GM19468 (cell line): ENCODE results near the gene TMCC1.
"Not testable (repeated sequence)": the region's sequence is repeated elsewhere in the genome, so short reads cannot be mapped to it uniquely, and the experiment has no call there.

ENCODE experiments used
- ATAC-seq: cut with Tn5 transposase; IDR thresholded peaks from one replicate; pipeline ENCODE4 v1.9.1; 2021; ENCODE audit warnings: mild to moderate bottlenecking, moderate library complexity, moderate number of reproducible peaks; ENCODE audit not compliant: unreplicated experiment; ENCODE audit errors: extremely low read depth

Gene TMCC1

DNA sequence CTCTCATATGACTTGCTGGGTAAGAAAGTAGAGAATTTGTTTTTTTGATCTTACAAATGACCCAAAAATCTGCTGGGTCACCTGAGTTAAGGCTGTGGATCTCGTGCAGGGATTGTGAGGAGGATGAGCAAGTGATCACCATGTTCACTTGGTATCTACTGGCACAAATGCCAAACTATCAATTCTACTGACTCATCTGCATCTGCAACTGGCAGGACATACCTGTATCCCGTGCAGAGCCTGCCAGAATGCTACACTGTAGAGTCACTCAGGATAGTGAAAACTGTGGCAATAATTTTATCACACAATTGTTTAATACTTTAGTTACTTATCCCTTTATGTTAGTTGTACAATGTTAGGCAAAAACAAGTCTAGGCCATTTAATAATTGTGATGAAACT, 157.4 kb downstream of the TMCC1 start:
- no peak for ATAC-seq

DNA sequence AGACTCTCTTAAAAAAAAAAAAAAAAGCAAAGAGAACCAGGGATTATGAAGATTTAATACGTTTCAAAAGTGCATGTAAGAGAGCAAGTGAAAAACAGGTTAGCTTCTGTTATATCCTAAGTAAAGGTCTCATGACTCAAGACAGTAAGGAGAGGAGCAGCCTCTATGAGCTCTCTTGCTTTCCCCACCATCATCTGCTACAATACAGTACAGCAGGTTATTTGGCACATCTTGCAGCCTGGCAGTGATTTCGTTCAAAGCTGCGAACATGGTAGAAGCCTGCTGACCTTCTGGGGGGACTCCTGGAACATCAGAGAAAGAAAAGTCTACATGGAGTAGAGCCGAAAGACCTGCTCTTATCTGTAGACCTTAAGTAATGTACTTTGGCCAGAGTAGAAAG, 157.9 kb downstream of the TMCC1 start:
- no peak for ATAC-seq

DNA sequence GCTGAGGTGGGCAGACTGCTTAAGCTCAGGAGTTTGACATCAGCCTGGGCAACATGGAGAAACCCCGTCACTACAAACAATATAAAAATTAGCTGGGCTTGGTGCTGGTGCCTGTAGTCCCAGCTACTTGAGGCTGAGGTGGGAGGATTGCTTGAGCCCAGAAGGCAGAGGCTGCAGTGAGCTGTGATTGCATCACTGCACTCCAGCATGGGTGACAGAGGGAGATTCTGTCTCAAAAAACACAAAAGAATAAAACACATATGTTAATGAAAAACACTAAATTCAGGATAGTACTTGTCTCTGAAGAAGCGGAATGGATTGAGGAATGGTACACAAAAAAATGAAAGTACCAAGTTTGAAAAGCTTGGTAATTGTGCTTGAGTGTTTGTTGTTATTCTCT, 159.1 kb downstream of the TMCC1 start:
- no peak for ATAC-seq

DNA sequence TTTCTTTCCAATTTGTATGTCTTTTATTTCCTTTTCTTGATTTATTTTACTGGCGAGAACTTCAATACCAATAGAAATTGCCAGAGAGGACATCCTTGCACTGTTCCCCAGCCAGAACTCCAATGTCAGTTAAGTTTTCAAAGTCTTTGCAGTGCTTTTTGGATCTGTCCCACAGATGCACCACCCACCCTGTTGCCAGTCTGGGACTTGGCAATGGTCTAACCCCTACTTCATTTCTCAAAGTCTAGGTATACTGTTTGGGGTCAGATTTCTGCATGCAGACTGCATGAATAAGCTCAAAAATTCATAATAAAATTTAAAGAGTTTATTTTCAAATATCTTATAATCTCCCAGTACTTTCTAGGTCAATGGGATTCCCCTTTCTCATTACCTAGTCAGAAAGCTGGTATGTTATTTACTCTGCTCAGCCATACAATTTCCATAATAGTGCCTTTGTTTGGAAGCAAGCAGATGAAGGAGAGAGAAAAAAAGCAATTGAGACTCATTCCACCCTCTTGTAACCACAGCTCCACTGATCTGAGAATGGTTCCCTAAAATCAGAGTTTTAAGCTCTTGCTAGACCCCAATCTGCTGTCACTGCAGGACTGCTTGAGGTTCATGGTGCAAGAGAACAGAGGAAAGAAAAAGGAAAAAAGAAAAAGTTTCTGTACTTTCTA, 161.2 kb downstream of the TMCC1 start:
- ATAC-seq = no peak

DNA sequence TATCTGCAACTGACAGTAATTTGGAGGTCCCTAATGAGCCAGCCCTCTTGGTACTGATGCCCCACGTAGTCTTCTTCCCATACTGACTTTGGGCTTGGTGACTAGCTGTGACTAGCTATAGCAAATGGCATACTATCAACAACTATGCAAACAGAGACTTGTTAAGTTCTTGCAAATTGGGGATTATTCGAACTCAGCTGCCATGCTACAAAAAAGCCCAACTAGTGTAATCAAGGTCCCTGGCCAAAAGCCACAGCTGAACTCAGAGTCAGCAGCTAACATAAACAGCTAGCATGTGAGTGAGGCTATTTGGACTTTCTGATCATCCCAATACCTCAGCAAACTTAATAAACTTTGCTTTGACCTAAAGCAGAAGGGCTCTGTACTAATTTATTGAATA, 165.8 kb downstream of the TMCC1 start:
- no peak for ATAC-seq

DNA sequence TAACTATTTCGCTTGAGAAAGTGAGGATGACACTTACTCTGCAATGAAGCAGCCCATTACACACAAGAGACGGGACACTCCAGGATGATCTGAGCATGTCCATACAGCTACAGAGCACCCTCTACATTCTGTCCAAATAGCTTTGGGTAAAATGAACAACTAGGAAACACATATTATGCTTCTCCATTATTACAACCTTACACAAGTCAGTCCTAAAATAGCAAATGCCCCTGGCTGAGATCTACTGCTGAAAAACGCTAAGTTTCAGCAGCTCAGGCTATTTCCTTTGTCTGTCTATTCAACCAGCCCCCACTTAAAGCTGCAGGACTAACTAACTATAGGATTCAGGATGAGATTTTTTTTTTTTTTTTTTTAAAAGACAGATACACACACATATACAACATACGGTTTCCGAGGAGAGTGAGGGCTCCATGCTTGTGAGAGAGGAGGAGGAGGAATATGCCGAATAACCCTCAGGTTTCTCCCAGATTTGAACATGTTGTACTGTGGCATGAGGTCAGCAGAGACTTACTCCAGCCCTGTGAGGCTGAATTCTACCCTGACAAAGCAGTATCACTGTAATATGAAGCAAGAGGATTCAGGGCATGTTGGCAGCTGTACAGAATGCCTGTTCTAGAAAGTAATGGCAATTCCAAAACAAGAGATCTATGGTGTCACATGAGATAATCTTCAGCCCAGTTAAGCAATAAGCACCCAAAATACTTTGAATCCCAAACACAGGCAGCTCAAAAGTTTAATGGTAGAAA, 169.8 kb downstream of the TMCC1 start:
- no peak for ATAC-seq

DNA sequence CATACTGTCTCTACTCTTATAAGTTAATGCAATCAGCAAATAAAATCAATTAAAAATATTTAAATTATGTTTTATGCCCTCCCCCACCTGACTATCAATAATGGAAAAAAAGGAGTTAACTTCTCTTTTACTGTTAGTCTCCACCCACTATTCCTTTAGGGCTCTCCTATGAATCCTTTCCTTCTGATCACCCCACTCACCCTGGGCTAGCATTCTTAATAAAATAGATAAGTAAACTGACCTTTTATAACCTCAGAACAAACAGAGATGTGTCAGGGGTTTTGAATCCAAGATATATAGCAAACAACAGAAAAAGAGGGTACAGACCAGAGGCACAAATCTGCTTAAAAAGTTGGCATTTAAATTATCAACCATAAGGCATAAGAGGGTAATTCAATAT, 171.0 kb downstream of the TMCC1 start:
- ATAC-seq = no peak

DNA sequence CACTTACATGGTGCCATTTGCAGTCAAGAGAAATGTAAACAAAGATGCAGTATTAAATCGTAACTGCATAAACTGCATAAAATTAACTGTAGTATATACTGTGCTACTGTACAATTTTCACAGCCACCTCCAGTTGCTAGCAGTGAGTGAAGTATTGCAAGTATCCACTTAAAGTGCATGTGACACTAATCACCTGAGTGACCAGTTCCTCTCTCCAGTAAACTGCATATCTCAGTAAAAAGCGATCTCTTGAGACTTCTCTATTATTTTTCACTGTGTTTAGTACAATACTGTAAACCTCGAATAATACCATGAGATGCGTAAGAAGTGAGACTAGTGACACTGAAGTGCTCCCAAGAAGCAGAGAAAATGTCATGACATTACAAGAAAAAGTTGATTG, 175.3 kb downstream of the TMCC1 start:
- no peak for ATAC-seq

DNA sequence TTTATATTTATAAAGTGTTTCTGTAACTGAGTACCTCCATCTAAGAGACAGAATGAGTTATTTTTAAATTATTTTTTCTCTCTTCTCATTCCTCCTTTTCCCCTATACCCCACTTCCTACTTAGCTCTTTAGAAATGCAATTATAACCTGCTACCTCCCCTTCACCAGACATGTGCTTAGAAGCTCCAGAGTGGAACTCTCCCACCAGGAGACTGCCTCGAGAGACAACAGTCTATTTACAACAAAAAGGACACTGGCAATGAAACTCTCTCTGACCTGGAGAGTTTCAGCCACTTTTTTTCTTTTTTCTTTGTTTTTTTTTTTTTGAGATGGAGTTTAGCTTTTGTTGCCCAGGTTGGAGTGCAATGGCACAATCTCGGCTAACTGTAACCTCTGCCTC, 177.7 kb downstream of the TMCC1 start:
- no peak for ATAC-seq

DNA sequence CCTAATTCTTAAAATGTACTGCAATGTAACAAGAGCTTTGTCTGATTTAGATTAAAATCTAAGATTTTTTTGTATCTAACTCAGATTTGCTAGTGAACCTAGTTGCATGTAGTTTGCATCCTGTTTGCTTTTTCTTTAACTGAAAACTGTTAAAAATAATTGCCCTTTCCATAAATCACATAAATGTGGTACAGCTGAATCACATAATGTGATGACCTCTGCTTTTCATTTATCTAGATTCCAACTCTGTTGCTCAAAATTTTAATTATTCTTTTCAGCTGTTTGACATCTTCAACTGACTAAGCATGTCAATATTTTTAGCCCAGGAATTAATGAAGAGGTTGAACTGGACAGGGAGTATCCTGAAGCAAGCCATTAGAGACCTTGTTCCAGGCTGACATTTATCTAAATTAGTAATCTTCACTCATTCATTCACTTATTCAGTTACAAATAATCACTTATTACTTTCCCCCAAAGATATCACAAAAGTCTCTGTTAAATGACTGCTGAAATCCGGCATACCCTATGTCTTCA, 185.1 kb downstream of the TMCC1 start:
- ATAC-seq = no peak

DNA sequence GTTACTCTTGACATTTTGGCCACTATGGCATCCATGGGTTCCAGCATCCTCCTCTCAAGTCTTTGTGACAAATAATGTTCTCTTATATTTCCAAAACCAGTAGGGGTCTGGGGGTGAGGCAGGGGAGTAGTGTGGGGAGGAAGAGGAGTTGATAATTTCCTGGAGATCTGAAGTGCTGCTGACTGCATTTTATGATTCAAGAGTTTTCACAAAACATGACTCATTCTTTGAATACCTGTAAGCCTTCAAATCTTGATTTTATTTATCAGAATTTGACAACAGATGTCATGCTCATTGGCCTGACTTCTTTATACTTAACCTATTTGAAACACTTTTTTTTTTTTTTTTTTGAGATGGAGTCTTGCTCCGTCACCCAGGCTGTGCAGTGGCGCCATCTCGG, 188.2 kb downstream of the TMCC1 start:
- ATAC-seq = no peak

DNA sequence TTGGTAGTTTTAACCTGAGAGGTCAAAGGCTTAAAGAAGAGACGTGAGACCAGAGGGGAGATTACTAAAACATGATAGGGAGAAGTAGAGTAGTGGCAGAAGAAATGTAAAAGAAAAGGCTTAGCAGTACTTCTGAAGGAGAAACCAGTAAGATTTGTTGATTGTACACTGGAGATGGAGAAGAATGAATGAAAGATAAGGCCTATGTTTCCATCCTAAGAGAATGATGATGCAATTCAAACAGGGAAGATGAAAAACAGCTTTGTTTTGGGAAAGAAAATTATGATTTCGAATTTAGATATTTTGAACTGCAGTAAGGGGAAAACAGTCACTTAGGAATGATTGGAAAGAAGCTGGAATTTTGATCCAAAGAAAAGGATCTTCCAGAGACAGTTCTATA, 189.6 kb downstream of the TMCC1 start:
- no peak for ATAC-seq

DNA sequence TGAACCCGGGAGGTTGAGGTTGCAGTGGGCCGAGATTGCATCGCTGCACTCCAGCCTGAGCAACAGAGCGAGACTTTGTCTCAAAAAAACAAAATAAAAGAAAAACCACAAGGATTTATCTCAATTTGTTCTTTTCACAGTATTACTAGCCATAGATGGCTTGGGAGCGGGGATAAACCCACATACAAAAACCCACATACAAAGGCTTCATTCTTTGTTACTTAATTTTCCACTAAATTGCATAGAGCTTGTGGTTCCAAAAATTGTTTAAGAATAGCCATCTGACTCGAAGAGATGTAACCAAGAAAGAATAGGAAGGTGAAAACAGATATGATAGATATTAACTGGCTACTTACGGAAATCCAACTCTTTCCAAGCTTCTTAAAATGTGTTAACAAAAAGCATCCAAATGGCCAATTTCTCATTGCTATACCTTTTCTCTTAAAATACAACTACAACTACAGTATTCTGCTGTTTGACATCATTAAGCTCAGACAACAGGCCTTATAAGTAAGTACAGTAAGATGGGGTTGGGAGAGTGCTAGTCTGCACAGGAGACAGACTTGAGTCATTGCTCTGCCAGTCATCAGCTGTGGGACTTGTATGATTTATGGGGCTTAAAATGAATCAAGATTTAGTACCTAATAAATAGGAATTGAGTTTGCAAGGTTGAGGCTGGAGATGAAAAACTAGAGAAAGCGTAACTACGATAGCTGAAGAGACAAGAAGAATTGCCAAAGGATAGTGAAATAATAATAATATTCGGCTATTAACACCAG, 190.4 kb downstream of the TMCC1 start:
- no peak for ATAC-seq

DNA sequence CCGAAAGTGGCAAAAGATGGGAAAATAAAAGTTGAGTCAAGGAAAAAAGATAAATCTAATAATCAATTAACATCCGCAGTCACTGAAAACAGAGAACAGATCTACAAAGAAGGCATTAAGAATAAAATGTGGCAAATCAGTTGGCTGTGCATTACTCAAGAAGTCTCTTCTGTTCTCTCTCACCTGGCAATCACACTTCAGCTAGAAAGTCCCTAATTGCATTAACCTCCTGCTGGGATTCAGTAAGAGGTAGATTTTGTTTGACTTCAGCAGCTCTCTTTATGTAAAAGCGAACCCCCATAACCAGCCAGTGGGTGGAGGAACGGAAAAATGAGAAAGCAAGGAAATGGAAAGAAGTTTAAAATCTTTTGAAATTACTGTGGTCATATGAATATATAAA, 192.3 kb downstream of the TMCC1 start:
- ATAC-seq = no peak

DNA sequence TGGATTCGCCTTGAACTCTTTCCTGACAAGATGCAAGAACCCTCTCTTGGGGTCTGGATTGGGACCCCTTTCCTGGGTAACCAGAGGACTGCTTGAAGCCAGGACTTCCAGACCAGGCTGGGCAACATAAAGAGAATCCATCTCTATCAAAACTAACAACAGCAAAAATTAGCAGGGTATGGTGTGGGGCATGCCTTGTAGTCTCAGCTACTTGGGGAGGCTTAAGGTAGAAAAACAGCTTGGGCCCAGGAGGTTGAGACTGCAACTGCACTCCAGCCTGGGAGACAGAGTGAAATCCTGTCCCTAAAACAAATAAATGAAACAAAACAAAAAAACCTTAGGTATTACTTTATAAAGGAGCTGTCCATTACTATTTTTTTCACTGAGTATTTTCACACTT, 193.9 kb downstream of the TMCC1 start:
- no peak for ATAC-seq

DNA sequence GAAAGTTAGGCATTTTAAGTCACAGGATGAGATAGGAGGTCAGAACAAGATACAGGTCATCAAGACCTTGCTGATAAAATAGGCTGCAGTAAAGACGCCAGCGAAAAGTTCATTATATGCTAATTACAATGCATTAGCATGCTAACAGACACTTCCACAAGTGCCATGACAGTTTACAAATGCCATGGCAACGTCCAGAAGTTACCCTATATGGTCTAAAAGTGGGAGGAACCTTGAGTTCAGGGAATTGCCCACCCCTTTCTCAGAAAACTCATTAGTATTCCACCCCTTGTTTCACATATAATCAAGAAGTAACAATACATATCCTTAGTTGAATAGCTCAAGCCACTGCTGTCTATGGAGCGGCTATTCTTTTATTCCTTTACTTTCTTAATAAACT, 194.3 kb downstream of the TMCC1 start:
- no peak for ATAC-seq

DNA sequence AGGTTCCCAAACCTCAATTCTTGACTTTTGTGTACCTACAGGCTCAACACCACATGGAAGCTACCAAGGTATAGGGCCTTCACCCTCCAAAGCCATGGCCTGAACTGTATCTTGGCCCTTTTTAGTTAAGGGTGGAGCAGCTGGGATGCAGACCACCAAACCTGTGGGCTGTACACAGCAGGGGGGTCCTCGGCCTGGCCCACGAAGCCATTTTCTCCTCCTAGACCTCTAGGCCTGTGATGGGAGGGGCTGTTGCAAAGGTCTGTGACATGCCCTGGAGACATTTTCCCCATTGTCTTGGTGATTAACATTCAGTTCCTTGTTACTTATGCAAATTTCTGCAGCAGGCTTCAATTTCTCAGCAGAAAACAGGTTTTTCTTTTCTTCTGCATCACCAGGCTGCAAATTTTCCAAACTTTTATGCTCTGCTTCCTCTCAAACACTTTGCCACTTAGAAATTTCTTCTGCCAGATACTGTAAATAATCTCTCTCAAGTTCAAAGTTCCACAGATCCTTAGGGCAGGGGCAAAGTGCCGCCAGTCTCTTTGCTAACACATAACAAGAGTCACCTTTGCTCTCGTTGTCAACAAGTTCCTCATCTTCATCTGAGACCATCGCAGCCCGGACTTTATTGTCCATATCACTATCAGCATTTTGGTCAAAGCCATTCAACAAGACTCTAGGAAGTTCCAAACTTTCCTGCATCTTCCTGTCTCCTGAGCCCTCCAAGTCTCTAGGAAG, 196.1 kb downstream of the TMCC1 start:
- no peak for ATAC-seq

DNA sequence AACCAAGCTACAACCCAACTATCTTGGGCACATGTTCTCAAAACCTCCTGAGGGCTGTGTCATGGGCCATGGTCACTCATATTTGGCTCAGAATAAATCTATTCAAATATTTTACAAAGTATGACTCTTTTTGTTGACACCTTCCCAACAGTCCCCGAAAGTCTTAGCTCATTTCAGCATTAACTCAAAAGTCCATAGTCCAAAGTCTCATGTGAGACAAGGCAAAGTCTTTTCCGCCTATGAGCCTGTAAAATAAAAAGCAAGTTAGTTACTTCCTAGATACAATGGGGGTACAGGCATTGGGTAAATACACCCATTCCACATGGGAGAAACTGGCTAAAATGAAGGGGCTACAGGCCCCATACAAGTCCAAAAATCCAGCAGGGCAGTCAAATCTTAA, 197.1 kb downstream of the TMCC1 start:
- ATAC-seq = not testable (repeated sequence)

DNA sequence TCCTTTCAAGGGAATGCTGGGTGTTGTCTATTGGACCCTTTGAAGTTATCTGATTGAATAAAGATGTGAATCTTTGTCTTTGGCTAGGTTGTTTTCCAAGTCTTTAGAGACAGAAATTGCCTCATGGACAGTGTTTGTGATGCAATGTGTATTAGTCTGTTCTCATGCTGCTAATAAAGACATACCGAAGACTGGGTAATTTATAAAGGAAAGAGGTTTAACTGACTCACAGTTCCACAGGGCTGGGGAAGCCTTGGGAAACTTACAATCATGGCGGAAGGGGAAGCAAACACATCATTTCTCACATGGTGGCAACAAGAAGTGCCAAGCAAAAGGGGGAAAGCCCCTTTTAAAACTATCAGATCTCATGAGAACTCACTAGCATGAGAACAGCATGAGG, 198.3 kb downstream of the TMCC1 start:
- no peak for ATAC-seq

DNA sequence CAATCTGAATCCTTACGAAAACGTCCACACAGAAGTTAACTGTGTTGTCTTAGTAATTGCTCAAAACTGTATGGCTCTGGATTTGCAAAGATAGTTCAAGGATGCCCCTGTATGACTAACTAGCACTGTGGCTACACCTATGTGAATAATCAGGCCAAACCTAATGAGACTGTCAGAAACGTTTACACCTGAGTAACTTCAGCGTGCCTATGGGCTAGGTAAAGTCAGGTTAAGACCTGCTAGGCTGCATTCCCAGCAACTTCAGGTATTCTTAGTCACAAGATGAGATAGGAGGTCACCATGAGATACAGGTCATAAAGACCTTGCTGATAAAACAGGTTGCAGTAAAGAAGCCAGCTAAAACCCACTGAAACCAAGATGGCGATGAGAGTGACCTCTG, 199.3 kb downstream of the TMCC1 start:
- no peak for ATAC-seq
